KMS-11 (cell line): Measurements from ENCODE around the gene PHACTR3.

ENCODE experiments used
- H2AFZ ChIP-seq: fragments of 200-600 bp; sonication (generic); 2 replicates; pipeline ENCODE4 v1.6.1; 2016; ENCODE audit warnings: antibody characterized with exemption, mixed run types, low read depth
- H3K27ac ChIP-seq: fragments of 200-600 bp; sonication (generic); 2 replicates; pipeline ENCODE4 v1.6.1; 2016; ENCODE audit warnings: mild to moderate bottlenecking, mixed run types
- H3K27me3 ChIP-seq: fragments of 200-600 bp; sonication (generic); 2 replicates; pipeline ENCODE4 v1.6.1; 2017; ENCODE audit warnings: mild to moderate bottlenecking, low read depth, mixed run types, moderate library complexity; ENCODE audit not compliant: insufficient read depth
- H3K36me3 ChIP-seq: fragments of 200-600 bp; sonication (generic); 2 replicates; pipeline ENCODE4 v1.6.1; 2017; ENCODE audit warnings: mild to moderate bottlenecking, mixed run types; ENCODE audit not compliant: insufficient read depth
- H3K4me1 ChIP-seq: fragments of 200-600 bp; sonication (generic); 2 replicates; pipeline ENCODE4 v1.6.1; 2016; ENCODE audit warnings: mild to moderate bottlenecking, low read depth, mixed run types; ENCODE audit not compliant: poor library complexity, severe bottlenecking
- H3K4me2 ChIP-seq: fragments of 200-600 bp; sonication (generic); 2 replicates; pipeline ENCODE4 v1.7.0; 2016; ENCODE audit warnings: mild to moderate bottlenecking, mixed run types
- H3K4me3 ChIP-seq: fragments of 200-600 bp; sonication (generic); IDR thresholded peaks from 2 replicates; pipeline ENCODE4 v1.6.1; 2017; ENCODE audit warnings: low read depth, low read length, mixed read lengths; ENCODE audit not compliant: insufficient read depth
- H3K79me2 ChIP-seq: fragments of 200-600 bp; sonication (generic); 2 replicates; pipeline ENCODE4 v1.6.1; 2016; ENCODE audit warnings: low read depth, mixed run types; ENCODE audit not compliant: insufficient read depth
- H3K9ac ChIP-seq: fragments of 200-600 bp; sonication (generic); 2 replicates; pipeline ENCODE4 v1.6.1; 2016; ENCODE audit warnings: mild to moderate bottlenecking, mixed run types
- H4K20me1 ChIP-seq: fragments of 200-600 bp; sonication (generic); 2 replicates; pipeline ENCODE4 v1.6.1; 2016; ENCODE audit warnings: mild to moderate bottlenecking, mixed run types; ENCODE audit not compliant: insufficient read depth
- CTCF ChIP-seq: fragments of 200-600 bp; sonication (generic); conservative IDR thresholded peaks from 2 replicates; pipeline ENCODE4 v1.6.1; 2017; ENCODE audit warnings: low read depth, mild to moderate bottlenecking, antibody characterized with exemption, low read length, moderate library complexity, mixed read lengths

The PHACTR3 gene

GRCh38 chr20:59774921-59775686, 170.8 kb downstream of the PHACTR3 start:
- no peaks in the 10 kb centered on the region for H4K20me1 ChIP-seq

GRCh38 chr20:59775687-59776055, 171.3 kb downstream of the PHACTR3 start:
- Histone ChIP-seq H3K4me2 (no peak overlapping the region), H3K27me3 (no peaks in the 10 kb centered on the region), H2AFZ (no peak overlapping the region), H3K4me3 (no peak overlapping the region), H3K4me1 (peaks cover 14% of the 10 kb centered on the region), H3K36me3 (no peaks in the 10 kb centered on the region), H3K27ac (no peak overlapping the region), H3K79me2 (no peaks in the 10 kb centered on the region), H4K20me1 (no peaks in the 10 kb centered on the region), H3K9ac (no peak overlapping the region)
- no peak for TF ChIP-seq CTCF

More at GRCh38 chr20:59774921-59775686, 170.8 kb downstream of the PHACTR3 start:
- Histone ChIP-seq H3K79me2 (no peaks in the 10 kb centered on the region), H2AFZ (no peak overlapping the region), H3K27ac (no peak overlapping the region), H3K4me2 (no peak overlapping the region), H3K36me3 (no peaks in the 10 kb centered on the region), H3K9ac (no peak overlapping the region), H3K4me1 (peaks cover 14% of the 10 kb centered on the region), H3K4me3 (no peak overlapping the region), H3K27me3 (no peaks in the 10 kb centered on the region)
- no peak for TF ChIP-seq CTCF

GRCh38 chr20:59776059-59776603, 171.8 kb downstream of the PHACTR3 start:
- H3K27me3 ChIP-seq = no peaks in the 10 kb centered on the region
- H3K79me2 ChIP-seq = no peaks in the 10 kb centered on the region
- no peak overlapping the region for H3K4me2 ChIP-seq
- no peaks in the 10 kb centered on the region for H3K36me3 ChIP-seq
- H2AFZ ChIP-seq = no peak overlapping the region
- H3K4me3 ChIP-seq = no peak overlapping the region
- no peak overlapping the region for H3K27ac ChIP-seq
- H3K9ac ChIP-seq = no peak overlapping the region
- TF ChIP-seq CTCF = no peak
- no peaks in the 10 kb centered on the region for H4K20me1 ChIP-seq
- H3K4me1 ChIP-seq = peaks cover 11% of the 10 kb centered on the region

- H3K4me2 ChIP-seq = no peak overlapping the region
- H3K27me3 ChIP-seq = no peaks in the 10 kb centered on the region
- no peak overlapping the region for H2AFZ ChIP-seq
- H3K9ac ChIP-seq = no peak overlapping the region
- H4K20me1 ChIP-seq = no peaks in the 10 kb centered on the region
- H3K4me1 ChIP-seq = peaks cover 7% of the 10 kb centered on the region
- no peaks in the 10 kb centered on the region for H3K79me2 ChIP-seq
- H3K27ac ChIP-seq = no peak overlapping the region
- no peaks in the 10 kb centered on the region for H3K36me3 ChIP-seq
- no peak overlapping the region for H3K4me3 ChIP-seq
- TF ChIP-seq CTCF = no peak
These were observed 172.4 kb downstream of the PHACTR3 start for GRCh38 chr20:59776626-59777330.
